Raji (cell line): Measurements from ENCODE around the gene TRIM3.

Source experiments
- POLR2A ChIP-seq: IDR thresholded peaks from 2 replicates; pipeline ENCODE4 v1.6.1; 2011; ENCODE audit warnings: low read depth, low read length, control low read depth; ENCODE audit not compliant: insufficient read depth

The TRIM3 gene

GRCh38 chr11:6420677-6421076 is 53.1 kb downstream of the TRIM3 start:
- TF ChIP-seq POLR2A, result no peak

GRCh38 chr11:6419009-6419631 is 54.6 kb downstream of the TRIM3 start, which contains the start of gene APBB1:
Gene APBB1 (minus strand): TSS chr11:6419094. CDS start chr11:6411347, 7,747 bp downstream.
- no peak for TF ChIP-seq POLR2A

- TF ChIP-seq POLR2A, result no peak
Measured at GRCh38 chr11:6418557-6419008, 55.2 kb downstream of the TRIM3 start.

- TF ChIP-seq POLR2A, result no peak
Measured at GRCh38 chr11:6417907-6418556, 55.7 kb downstream of the TRIM3 start.

GRCh38 chr11:6415797-6416196 is 57.9 kb downstream of the TRIM3 start:
- TF ChIP-seq POLR2A, result no peak

GRCh38 chr11:6414874-6415328 is 58.8 kb downstream of the TRIM3 start:
- no peak for TF ChIP-seq POLR2A

- no peak for TF ChIP-seq POLR2A
Measured at GRCh38 chr11:6413791-6414201, 59.9 kb downstream of the TRIM3 start.

- TF ChIP-seq POLR2A, result no peak
Measured at GRCh38 chr11:6411594-6412031, 62.1 kb downstream of the TRIM3 start.

- no peak for TF ChIP-seq POLR2A
Measured at GRCh38 chr11:6410695-6411430, 62.9 kb downstream of the TRIM3 start.

- TF ChIP-seq POLR2A, result no peak
Measured at GRCh38 chr11:6406370-6406769, 67.4 kb downstream of the TRIM3 start.

GRCh38 chr11:6405846-6406245 is 67.9 kb downstream of the TRIM3 start:
- TF ChIP-seq POLR2A, result no peak

- no peak for TF ChIP-seq POLR2A
Measured at GRCh38 chr11:6405052-6405667, 68.6 kb downstream of the TRIM3 start.

GRCh38 chr11:6404342-6405051 is 69.2 kb downstream of the TRIM3 start:
- no peak for TF ChIP-seq POLR2A

GRCh38 chr11:6403539-6403938 is 70.2 kb downstream of the TRIM3 start:
- TF ChIP-seq POLR2A, result no peak

- TF ChIP-seq POLR2A, result no peak
Measured at GRCh38 chr11:6402561-6402981, 71.2 kb downstream of the TRIM3 start.
